Ovary (tissue), 9 donors: ENCODE data around the gene AMER3. TPM values are rescaled to one million over a fixed set of nuclear protein-coding genes. Genes with fewer than 3 reads are reported as not detected.

Experiments used
- DNase-seq, 5 donors: peaks; one replicate each; pipeline ENCODE4 v3.0.0-alpha.2; 2019 to 2020
- H3K27ac ChIP-seq, 2 donors: fragments of 200-600 bp; one replicate each; pipeline versions ENCODE4 v1.5.1 to v1.8.0; 2019 to 2022
- H3K27me3 ChIP-seq: fragments of 200-600 bp; one replicate; pipeline ENCODE4 v1.8.0; 2022
- H3K36me3 ChIP-seq: fragments of 200-600 bp; sonication (generic); one replicate; pipeline ENCODE4 v1.5.1; 2019
- H3K4me1 ChIP-seq: one replicate; pipeline ENCODE4 v1.8.1; 2013; ENCODE audit warnings: mild to moderate bottlenecking, moderate library complexity; ENCODE audit not compliant: insufficient read depth
- H3K4me3 ChIP-seq: fragments of 200-600 bp; sonication (generic); one replicate; pipeline ENCODE4 v1.5.1; 2017
- H3K9me3 ChIP-seq, 2 donors: fragments of 200-600 bp in 1 of 2; sonication (generic) in 1 of 2; one replicate each; pipeline versions ENCODE4 v1.5.1 to v1.8.1; 2013 to 2019; ENCODE audit warnings: mild to moderate bottlenecking in 1 of 2, moderate library complexity in 1 of 2
- EP300 ChIP-seq: sonication (generic); formaldehyde crosslinking; IDR thresholded peaks from one replicate; pipeline ENCODE4 v1.6.1; 2017; ENCODE audit warnings: antibody characterized with exemption
- POLR2A ChIP-seq: fragments of 450-650 bp; IDR thresholded peaks from one replicate; pipeline ENCODE4 v1.6.1; 2017; ENCODE audit warnings: antibody characterized with exemption, mild to moderate bottlenecking, moderate library complexity
- WGBS, 3 donors: extraction: QIAGEN DNeasy Blood & Tissue Kit in 1 of 3; methylation state at CpG; one replicate each; pipeline versions ENCODE4 v1.1.5 to v1.1.7; 2013 to 2017; 5-methylcytosine and 5-hydroxymethylcytosine counted together
- intact Hi-C, 4 donors: fragments of 100-400 bp; cut with DNase I; formaldehyde crosslinking; loops; one replicate each; pipeline versions ENCODE4 v1.11.0 to v1.15.1; 2022 to 2023
- polyA plus RNA-seq, 2 donors: library from polyadenylated mRNA; stranded (reverse); fragments of 200-250 nt in 1 of 2; fragments of 350-450 nt in 1 of 2; fragmentation: Illumina TruSeq in 1 of 2; extraction: RNeasy Lipid Tissue Mini Kit (QIAGEN cat#74804) in 1 of 2; gene quantifications; one replicate each; pipeline ENCODE4 v1.2.3, GENCODE V29; 2013 to 2014
- total RNA-seq, 7 donors: library from RNA; depleted of rRNA in 2 of 7; stranded (reverse); fragments of >200 nt in 2 of 7; fragmentation: NEBNext Ultra II Directional in 3 of 7; extraction: Animal tissue kit (Norgen Biotek cat#: 25700) in 3 of 7; gene quantifications; one replicate each; pipeline versions ENCODE4 v1.1.0 to v1.2.4, GENCODE V29; 2016 to 2023
- TF ChIP-seq, protein P1 (sequence below), 3 donors: fragments of 450-650 bp in 2 of 3; fragments of 200-600 bp in 1 of 3; IDR thresholded peaks; one replicate each; pipeline versions ENCODE4 v1.5.1 to v1.8.0; 2016 to 2022; ENCODE audit warnings: antibody characterized with exemption in 3 of 3, mild to moderate bottlenecking in 1 of 3
- donor health status: DM: no; HTN: no; CAD: no; lungs with moderate emphysema.
- donor health status: DM: no; HTN: no; CAD: no.
- donor health status: Bipolar disorder and iron deficiency.
- donor health status: DM: yes; HTN: yes; CAD: no.
- donor health status: DM: no; HTN: no; CAD: no.
- donor health status: DM: yes; HTN: yes; CAD: no.

Gene AMER3
- total and polyA plus RNA-seq, 9 donors: not detected

DNA sequence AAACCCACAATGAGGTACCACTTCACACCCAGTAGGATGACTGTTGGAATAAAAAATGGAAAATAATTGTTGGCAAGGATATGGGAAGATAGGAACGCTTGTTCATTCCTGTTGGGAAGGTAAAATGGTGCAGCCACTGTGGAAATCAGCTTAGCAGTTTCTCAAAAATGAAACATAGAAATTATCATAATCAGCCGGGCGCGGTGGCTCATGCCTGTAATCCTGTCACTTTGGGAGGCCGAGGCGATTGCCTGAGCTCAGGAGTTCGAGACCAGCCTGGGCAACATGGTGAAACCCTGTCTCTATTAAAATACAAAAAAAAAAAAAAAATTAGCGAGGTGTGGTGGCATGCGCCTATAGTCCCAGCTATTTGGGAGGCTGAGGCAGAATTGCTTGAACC, 23.4 kb downstream of the AMER3 start:
- Histone ChIP-seq H3K9me3 (no peaks in the 10 kb centered on the region), H3K27me3 (no peaks in the 10 kb centered on the region), H3K4me1 (no peaks in the 10 kb centered on the region), H3K4me3 (no peak overlapping the region), H3K36me3 (no peaks in the 10 kb centered on the region), H3K27ac (no peak overlapping the region)
- WGBS, 3 donors: 78 to 84% (median 80%) methylated on average over 9 of the region's 9 CpGs
- TF ChIP-seq POLR2A (no peak), EP300 (no peak)
- TF ChIP-seq, protein P1, sequence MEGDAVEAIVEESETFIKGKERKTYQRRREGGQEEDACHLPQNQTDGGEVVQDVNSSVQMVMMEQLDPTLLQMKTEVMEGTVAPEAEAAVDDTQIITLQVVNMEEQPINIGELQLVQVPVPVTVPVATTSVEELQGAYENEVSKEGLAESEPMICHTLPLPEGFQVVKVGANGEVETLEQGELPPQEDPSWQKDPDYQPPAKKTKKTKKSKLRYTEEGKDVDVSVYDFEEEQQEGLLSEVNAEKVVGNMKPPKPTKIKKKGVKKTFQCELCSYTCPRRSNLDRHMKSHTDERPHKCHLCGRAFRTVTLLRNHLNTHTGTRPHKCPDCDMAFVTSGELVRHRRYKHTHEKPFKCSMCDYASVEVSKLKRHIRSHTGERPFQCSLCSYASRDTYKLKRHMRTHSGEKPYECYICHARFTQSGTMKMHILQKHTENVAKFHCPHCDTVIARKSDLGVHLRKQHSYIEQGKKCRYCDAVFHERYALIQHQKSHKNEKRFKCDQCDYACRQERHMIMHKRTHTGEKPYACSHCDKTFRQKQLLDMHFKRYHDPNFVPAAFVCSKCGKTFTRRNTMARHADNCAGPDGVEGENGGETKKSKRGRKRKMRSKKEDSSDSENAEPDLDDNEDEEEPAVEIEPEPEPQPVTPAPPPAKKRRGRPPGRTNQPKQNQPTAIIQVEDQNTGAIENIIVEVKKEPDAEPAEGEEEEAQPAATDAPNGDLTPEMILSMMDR (IDR thresholded peaks at IDR 0.05): no peak
- intact Hi-C loops: no loop called here
- DNase-seq: no peak

GRCh38 chr2:130785466-130786055, 30.2 kb downstream of the AMER3 start:
- Histone ChIP-seq H3K27ac (no peak overlapping the region), H3K36me3 (no peaks in the 10 kb centered on the region), H3K9me3 (no peaks in the 10 kb centered on the region), H3K4me3 (no peak overlapping the region), H3K27me3 (no peaks in the 10 kb centered on the region), H3K4me1 (no peaks in the 10 kb centered on the region)
- DNase-seq: no peak
- intact Hi-C loops: no loop called here
- TF ChIP-seq EP300 (no peak), POLR2A (no peak)
- TF ChIP-seq, protein P1 (IDR thresholded peaks at IDR 0.05): no peak
- 49 to 71% (median 55%) methylated on average over 12 of the region's 12 CpGs for WGBS, 3 donors

DNA sequence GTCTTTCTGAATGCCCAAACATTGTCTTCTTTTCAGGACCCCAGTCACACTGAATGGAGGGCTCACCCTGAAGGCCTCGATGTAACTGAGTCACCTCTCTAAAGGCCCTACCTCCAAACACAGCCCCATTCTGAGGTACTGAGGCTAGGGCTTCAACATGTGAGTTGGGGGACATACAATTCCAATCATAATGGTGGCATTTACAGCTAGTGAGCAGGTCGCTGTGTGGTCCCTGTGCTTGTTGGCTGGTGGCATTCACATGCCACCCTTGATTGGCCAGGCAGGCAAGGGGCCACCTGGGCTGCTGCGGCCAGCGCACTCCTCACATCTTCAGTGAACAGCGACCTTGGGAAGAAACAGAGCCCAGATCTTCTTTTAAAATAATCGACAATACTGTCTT, 30.7 kb downstream of the AMER3 start:
- Histone ChIP-seq H3K36me3 (no peaks in the 10 kb centered on the region), H3K27me3 (no peaks in the 10 kb centered on the region), H3K9me3 (no peaks in the 10 kb centered on the region), H3K27ac (no peak overlapping the region), H3K4me1 (no peaks in the 10 kb centered on the region), H3K4me3 (no peak overlapping the region)
- DNase-seq: no peak
- 89 to 93% (median 90%) methylated on average over 6 of the region's 6 CpGs for WGBS, 3 donors
- TF ChIP-seq, protein P1 (IDR thresholded peaks at IDR 0.05): no peak
- TF ChIP-seq POLR2A (no peak), EP300 (no peak)
- intact Hi-C loops: no loop called here

DNA sequence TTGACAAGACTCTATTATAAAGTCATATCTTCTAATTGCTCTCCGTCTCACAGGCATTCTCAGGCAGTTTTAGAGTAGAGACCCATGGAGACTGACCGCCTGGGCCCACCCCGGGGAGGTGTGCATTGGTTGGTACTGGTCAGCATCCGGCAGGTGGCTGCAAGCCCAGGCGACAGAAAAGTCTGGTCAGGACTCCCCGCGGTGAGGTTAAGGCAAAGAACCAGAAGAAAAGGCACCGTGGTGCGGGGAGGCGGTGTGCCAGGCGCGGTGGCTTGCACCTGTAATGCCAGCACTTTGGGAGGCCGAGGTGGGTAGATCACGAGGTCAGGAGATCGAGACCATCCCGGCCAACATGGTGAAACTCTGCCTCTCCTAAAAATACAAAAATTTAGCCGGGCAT, 32.5 kb downstream of the AMER3 start:
- Histone ChIP-seq H3K27me3 (no peaks in the 10 kb centered on the region), H3K4me1 (no peaks in the 10 kb centered on the region), H3K9me3 (no peaks in the 10 kb centered on the region), H3K4me3 (no peak overlapping the region), H3K27ac (no peak overlapping the region), H3K36me3 (no peaks in the 10 kb centered on the region)
- 87% methylated on average over 17 of the region's 17 CpGs for WGBS, 3 donors
- intact Hi-C loops: no loop called here
- no peak for DNase-seq
- TF ChIP-seq EP300 (no peak), POLR2A (no peak)
- TF ChIP-seq, protein P1 (IDR thresholded peaks at IDR 0.05): no peak
